NCI-H1105 (cell line): ENCODE results near the gene KLHDC4.
"Not testable (repeated sequence)": the region's sequence is repeated elsewhere in the genome, so short reads cannot be mapped to it uniquely, and the experiment has no call there.

ENCODE experiments used
- DNase-seq: peaks from one replicate; lab custom pipeline; 2025; lab: John Stamatoyannopoulos, UW

The KLHDC4 gene

DNA sequence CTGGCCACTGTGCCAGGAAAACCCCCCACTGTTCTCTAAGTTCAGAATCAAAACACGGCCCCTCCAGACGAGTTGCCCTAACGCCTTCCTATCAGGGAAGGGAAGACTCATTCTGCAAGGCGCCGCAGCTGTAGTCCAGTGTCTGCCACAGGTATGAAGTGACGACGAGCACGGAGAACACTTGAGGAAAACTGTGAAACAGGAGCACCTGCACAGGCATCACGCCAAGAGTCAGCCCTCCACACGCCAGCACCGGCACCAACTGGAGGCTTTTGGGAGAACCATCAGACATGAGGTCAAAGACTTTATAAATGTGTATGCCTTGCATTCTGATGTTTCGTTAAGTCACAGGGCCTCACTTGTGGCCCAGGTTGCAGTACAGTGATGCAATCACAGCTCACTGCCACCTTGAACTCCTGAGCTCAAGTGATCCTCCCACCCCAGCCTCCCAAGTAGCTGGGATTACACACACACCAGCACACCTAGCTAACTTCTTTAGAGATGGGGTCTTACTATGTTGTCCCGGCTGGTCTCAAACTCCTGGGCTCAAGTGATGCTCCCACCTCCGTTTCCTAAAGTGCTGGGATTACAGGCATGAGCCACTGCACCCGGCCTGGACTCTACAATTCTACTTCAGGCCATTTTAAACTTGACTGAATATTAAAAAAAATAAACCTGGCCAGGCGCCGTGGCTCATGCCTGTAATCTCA, 22.9 kb downstream of the KLHDC4 start:
- DNase-seq: no peak

DNA sequence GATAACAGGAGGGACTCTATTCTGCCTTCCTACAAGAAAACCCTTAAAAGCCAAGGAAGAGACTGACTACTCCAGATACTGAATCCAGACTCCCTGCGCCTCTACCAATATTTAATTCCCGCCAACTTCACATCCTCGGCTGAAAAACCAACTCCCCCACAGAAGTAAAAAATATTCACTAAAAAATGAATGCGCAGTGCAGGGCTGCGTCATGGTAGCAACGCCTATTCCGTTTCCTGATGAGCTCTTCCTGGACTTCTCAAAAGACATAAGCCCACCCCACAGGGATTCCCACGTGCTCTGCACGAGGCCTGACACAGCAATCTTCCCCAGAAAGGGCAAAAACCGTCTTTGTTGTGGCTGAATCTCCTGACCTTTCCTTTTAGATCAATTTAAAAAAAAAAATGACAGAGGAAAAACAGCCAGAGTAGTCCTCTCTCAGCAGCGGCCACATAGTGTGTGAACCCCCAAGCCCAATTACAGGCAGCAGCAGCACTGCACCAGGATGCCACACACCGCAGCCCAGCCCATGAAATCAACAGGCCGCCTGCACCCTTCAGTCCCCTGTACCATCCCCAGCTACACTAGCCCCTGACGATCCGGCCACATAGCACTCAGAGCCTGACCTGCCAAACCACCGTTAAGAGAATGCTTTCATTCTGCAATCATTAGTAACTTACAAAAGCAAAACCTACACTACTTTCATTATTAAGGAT, 23.9 kb downstream of the KLHDC4 start:
- no peak for DNase-seq

DNA sequence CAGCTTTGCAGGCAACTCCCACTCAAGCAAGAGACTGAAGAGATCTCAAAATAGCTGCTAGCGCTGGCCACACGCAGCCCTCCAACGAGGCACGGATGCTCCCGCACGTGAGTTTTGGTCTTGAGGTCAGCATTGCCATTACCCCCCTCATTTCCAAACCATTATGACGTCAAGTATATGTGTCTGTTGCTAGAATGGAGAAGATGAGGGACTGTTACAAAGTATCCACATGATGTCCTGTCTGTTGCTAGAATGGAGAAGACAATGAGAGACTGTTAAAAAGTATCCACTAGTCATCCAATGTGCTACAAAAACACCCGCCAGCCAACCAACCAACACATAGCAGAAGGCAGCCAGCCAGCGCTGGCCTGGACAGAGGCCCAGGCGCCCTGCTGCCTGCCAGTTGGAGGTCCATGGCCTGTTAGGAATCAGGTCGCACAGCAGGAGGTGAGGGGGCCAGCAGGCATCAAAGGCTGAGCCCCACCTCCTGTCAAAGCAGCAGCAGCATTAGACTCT, 24.8 kb downstream of the KLHDC4 start:
- DNase-seq: no peak

DNA sequence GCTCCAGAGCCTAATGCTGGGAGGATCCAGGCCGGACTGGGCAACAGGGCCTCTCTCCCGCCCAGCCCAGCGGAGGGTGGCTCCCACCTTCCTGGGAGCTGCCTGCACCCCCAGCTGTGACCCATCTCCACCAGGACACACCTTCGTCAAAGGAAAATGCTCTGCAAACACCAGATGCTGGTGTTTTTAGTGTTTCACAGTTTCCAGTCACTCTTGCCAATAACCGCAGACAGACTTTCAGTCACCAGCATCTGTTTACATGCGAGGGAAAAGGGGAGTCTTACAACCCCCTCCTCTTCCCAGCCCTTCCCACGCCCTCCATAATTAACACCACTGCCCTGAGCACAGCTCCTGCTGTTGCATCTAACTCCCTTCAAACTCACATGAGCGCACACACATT, 25.3 kb downstream of the KLHDC4 start:
- no peak for DNase-seq

DNA sequence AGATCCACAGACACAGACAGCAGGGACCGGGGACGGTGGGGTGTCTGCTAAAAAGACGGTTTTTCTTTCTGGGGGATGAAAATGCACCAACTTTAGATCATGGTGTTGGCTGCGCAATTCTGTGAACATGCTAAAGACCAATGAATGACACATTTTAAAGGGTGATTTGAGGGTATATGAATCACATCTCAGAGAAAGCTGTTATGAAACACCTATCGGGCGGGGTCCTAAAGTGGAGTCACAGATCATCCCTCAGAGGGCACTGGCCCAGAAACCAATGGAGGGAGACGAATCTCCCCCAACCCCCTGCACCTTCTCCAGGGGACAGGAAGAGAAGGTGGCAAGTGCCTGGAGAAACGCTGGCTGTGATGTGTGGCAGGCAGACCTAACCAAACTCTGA, 26.0 kb downstream of the KLHDC4 start:
- DNase-seq: no peak

DNA sequence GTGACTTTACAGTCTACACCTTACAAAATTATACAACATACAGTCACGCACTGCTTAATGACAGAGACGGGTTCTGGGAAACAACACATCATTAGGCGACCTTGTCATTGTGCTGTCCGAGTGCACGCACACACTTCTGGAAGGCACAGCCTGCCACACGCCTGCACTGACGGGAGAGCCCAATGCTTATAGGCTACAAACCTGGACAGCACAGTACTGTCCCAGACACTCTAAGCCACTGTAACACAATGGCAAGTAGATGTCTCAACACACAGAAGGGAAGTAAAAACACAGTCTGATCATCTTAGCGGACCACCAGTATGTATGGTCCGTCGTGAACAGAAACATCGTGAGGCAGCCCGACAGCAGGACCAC, 29.8 kb downstream of the KLHDC4 start:
- no peak for DNase-seq

DNA sequence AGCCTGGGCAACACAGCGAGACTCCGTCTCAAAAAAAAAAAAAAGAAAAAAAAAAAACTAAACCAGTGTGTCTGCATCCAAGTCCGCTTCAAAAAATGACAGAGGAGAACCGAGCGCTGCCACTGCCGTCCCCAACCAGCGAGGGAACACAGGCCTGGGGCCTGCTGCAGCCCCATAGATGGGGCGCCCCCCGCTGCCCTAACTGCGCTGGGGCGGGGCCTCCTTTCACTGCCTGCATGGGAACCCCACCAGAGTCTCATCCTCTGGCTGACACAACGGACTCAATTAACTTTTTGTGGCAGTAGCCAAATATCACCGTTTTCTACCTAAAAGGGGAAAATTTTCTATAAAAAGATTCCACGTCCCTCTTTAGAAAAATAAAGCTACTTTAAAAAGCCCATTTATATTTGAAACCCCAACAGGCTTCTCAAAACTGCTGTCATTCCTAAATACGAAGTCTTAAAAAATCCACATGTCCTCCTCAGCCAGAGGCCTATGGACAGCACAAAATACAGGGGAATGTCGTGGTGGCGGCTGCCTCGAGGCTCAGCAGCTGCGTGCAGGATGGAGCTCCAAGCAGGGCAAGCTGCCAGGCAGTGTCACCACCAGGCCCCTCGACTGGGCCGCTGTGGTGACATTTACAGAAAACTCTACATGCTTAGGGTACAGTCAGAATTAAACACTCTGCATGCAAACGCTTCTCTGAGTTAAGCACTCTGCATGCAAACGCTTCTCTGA, 30.3 kb downstream of the KLHDC4 start:
- no peak for DNase-seq

DNA sequence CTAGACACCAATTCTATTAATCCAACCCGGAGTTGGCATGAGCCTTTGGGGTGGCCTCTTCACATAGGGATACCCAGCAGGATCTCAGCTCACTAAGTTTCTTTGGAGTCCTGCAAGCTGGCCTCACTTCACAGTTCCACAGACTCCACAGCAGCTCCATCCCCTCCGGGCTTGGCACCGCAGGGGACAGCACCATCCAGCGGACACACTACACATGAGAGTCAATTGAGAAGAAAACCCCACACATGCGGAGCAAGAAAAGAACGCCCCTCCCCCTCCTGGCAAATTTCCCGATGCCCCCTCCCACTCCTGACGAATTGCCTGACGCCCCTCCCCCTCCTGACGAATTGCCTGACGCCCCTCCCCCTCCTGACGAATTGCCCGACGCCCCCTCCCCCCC, 31.1 kb downstream of the KLHDC4 start:
- no peak for DNase-seq

DNA sequence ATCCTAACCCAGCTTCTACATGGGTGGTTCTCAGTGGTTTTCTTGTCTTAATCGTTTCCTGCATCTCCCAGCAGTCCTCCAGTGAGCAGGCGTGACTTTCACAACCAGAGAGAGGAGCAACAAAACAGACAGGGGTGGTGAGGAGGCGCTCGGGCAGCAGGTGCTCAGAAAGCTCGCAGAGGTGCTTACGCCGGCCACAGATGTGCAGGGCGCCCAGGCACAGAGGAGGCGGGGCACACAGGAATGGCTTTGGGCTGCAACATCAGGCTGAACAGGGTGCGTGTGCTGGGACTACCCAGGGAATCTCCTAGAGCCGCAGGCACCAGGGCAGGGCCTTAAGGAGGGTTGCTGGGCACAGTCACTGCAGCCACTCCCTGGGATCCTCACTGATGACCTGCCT, 32.6 kb downstream of the KLHDC4 start:
- no peak for DNase-seq

DNA sequence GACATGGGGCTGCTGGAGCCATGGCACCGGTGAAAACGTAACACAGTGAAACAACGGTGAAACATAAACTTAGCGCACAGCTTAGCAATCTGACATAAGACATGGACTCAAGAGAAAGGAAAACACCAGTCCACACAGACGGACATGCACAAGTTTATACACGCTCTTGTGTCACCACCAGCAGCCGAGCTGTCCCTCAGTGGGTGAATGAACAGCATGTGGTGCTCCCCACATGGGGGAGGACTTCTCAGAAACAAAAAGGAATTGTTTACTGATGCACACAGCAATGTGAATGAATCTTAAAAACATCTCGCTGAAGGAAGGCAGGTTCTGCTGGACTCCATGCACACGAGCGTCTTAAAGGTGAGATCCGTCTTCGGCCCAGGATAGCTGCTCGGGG, 34.2 kb downstream of the KLHDC4 start:
- DNase-seq: no peak

DNA sequence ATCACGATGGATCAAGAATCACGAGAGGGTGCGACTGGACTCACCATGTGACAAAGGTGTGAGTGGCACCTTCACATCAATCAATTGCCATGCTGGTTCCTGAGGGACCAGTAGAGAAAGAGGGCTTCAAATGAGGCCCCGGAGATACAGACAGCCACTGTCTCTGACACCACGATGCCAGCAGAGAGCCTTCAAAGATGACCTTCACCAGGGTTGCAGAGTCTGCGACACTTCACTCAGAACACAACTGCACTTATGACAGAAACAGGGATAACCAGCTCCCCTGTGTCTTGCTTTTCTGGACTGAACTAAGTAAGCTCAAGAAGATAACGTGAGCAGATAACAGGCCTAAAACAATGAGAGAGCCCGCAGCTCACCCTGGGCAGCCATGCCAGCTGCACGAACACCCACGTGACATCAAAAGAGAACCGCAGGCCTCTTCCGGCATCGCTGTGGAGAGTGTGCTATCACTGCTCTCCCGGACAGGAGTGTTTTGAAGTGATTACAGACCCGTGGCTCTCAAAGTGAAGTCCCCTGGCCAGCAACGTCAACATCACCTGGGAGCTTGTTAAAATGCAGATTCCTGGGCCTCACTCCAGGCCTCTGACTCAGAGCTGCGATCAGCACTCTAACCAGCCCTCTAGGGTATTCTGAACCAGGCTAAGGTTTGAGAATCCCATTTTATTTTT, 36.4 kb downstream of the KLHDC4 start:
- no peak for DNase-seq

DNA sequence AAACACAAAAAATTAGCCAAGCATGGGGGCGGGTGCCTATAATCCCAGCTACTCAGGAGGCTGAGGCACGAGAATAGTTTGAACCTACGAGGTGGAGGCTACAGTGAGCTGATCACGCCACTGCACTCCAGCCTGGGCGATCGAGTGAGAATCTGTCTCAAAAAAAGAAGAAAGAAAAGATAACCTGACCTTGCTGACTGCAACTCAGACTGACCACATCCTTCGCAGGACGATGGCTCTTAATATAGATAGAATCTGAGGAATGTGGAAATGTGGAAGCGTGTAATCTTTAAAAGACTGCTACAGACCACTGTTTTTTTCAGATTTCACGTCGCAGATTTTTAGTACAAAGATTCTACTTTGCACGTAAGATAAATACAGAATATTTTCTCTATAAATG, 37.8 kb downstream of the KLHDC4 start:
- DNase-seq: no peak

DNA sequence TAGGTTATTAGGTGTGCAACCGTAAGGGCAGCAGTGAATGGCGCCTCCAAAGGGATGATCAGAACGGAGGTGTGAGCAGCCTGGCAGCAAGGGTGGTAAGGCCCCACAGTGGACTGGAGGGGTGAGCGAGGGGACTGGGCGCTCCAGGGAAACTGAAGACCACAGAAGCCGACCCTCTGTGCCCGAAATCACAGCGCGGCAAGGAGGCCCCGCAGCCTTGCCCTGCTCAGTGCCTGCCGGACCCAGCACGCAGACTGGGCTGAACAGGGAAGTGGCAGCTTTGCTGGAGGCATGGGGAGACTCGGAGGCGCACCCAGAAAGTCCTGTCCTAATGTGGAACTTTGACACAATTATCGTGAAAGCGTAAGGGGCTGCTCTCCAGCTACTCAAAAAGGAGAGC, 38.4 kb downstream of the KLHDC4 start:
- no peak for DNase-seq

DNA sequence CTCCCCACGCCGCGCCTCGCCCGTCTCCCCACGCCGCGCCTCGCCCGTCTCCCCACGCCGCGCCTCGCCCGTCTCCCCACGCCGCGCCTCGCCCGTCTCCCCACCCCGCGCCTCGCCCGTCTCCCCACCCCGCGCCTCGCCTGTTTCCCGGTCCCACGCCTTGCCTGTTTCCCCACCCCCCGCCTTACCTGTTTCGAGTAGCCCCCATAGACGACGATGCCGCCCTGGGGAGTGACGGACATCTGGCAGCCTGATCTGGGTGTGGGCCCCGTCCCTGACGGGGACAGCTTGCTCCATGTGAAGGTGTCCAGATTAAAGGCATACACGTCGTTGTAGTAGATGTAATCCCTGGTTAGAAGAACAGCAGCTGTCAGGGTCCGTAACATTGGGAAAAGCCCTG, 39.2 kb downstream of the KLHDC4 start:
- DNase-seq: not testable (repeated sequence)

DNA sequence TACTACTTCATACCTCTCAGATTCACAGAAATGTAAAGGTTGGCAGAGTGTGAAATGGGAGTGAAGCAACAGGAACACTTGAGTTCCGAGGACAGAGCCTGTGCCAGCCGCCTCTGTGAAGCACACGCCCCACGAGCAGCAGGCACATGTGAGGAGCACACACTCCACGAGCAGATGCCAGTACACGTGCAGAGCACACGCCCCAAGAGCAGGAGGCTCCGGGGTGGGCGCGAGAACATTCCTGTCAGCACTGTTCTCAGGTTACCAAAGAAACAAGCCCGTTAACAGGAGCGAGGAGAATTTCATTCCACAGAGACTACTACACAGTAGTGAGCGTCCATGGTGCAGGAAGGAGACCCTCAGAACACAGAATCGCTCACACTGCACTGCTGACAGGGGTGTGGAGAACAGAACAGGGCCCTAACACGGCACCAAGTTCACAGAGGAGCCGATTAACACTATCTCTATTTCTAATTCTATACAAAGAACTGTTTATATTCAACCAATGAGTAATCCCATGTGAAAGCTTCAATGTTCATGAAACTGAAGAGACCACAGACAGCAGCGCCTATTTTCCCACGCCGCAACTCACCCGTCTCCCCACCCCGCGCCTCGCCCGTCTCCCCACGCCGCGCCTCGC, 40.1 kb downstream of the KLHDC4 start:
- no peak for DNase-seq

DNA sequence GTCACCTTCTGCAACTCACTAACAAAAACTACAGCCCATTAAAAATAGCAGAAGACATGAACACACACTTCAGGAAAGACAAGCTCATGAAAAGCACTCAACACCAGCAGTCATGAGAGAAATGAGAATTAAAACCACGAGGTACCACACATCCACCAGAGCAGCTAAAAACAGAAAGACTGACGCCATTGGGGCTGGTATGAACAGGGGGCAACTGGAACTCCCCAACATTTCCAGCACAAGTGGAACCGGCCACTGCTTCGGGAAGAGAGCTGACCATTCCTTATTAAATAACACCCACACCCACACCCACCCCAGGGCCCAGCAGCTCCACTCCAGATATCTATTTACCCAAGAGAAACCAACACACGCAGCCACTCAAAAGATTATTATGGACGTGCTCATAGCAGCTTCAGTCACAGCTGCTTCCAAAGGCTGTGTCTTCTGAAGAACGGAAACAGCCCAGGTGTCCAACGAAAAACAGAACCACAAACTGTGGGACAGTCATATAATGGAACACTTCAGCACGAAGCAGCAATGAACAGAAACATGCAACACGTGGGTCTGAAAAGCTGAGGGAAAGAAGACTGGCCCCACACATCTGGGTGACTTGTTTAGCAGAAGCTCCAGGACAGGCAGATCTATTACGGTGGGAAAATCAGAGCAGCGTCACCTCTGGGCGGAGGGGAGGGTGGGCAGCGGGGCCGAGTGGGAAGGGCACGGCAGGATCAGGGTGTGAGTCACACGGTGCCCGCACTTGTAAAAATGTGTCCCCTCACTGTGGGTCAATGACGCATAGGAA, 41.1 kb downstream of the KLHDC4 start:
- no peak for DNase-seq

DNA sequence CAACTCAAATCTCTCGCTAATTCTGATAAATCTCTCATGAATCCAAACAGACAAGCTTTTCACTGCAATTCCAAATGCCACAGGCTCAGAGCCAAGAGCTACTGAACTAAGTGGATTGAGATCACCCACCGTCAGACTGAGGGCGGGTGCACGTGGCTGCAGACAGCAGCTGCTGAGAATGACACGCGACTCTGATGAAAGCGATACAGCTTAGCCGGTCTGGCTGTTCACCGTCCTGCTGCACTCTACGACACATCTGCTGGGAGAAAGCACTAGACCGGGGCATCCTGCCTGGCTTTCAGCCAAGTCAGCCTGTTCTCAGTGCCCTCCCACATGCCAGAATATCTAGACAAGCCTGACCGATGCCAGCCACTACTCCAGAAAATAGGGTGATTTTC, 42.6 kb downstream of the KLHDC4 start:
- DNase-seq: peak; percentile 89

DNA sequence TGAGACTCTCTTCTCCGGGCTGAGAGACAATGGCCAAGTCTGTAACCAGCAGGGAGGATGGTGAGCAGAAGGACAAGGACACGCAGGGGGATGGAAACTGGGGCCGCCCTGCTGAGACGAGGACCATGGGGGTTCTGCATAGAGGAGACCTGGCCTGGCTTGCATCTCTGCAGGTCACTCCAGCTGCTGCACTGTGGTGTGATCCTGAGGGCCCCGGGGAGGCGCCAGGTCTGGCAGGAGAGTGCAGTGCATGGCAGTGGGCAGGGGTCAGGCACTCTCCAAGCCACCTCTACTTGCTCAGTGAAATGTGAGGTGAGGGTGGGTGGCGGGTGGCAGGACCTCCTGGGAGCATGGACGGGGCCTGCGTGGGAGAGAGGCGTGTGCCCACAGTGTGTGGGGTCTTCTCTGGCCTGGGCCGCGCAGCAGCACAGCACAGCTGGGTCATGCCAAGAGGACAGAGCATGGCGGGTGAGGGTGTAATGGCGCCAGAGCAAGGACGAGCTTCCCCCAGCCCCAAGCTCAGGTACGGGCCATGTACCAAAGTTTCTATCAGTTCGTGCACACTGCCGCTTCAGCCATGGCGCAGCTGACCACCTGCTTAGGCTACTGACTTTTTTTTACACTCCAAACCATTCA, 43.1 kb downstream of the KLHDC4 start:
- no peak for DNase-seq

DNA sequence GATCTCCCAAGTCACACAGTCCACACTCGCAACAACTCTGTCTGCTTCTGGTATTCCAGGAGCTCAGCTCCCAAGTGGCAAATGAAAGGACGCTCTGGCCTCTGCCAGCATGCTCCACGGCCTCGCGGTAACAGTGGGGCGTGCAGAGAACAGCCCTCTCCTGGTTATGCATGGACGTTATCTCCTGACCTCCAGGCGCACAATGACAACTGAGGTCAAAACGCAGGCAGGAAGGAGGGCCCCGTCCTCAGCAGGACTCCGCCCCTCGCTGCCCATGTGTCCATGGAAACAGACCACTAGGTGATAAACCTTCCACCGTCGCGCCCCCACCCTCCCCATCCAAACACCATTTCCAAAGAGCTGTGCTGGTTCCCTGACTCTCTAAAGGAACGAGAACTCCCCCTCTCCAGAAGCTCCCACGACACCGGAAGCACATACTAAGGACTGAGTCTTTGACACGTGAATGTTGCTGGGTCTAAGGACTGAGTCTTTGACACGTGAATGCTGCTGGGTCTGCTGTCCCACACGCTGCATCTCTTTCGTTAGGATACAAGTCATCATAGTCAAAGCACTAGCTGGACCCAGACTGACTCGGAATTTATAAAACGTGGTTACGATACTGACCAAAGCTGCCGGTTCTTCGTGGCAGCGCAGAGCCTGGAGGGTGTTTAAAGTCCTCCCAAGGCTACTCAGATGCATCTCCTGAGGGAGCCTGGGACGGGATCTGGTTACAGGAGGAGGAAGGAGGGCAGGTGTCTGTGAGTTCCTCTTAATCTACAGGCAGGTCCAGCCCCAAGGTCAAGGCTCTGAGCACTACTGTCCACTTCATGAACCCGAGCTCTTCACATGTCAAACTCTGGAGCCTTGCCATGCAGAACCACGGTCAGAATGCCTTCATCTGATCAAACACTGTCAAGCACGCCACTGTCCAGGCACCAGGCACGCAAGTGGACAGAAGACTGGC, 43.9 kb downstream of the KLHDC4 start:
- no peak for DNase-seq
